K562 (cell line): ENCODE results near the gene HOXC10. TPM values are rescaled to one million over a fixed set of nuclear protein-coding genes. Genes with fewer than 3 reads are reported as not detected.
A peak's percentile ranks its signal among the peaks of the same experiment; 100 is the strongest.

Experiments used
- ATAC-seq: fragments of 200-7000 bp; cut with Tn5 transposase; 3 replicates; pipeline ENCODE4 v1.9.1; 2020; ENCODE audit warnings: moderate library complexity
- BruUV-seq: library from RNA; stranded (reverse); fragments of 400-500 nt; replicated peaks from 2 replicates; lab custom pipeline; 2021; lab: Mats Ljungman, UMichigan
- CTCF ChIA-PET: fragments of 300-600 bp; formaldehyde crosslinking; extraction: SDS; loops from one replicate; lab custom pipeline; 2021; ENCODE audit warnings: low intra/inter-chr PET ratio; lab: Yijun Ruan, JAX
- POLR2A ChIA-PET: fragments of 300-600, 350-650 bp; sonication (Branson Sonifier 250); formaldehyde crosslinking; extraction: SDS; loops from one replicate; lab custom pipeline; 2021; ENCODE audit warnings: antibody characterized with exemption, inconsistent platforms; lab: Yijun Ruan, JAX
- DNase-seq, 4 experiments: peaks; one replicate each; pipeline versions ENCODE4 v3.0.0 to v3.0.0-alpha.2; 2011 to 2018; ENCODE audit warnings: low spot score in 3 of 4, mixed read lengths in 3 of 4; ENCODE audit errors: extremely low read depth in 1 of 4
- FAIRE-seq: peaks from 2 replicates; lab custom pipeline; 2011; peaks lifted over from hg19 to GRCh38; lab: Jason Lieb, UNC
- H2AFZ ChIP-seq: 2 replicates; pipeline ENCODE4 v1.6.0; 2011; ENCODE audit warnings: low read depth, low read length, control low read depth, inconsistent platforms
- H3K27ac ChIP-seq: fragments of 200-600 bp; 3 replicates; pipeline ENCODE4 v1.8.0; 2011; ENCODE audit warnings: low read depth, mild to moderate bottlenecking, control low read depth, inconsistent platforms, low read length, moderate library complexity, mixed read lengths; ENCODE audit errors: extremely low read depth
- H3K27me3 ChIP-seq, 2 experiments: fragments of 300-600 bp in 1 of 2; 2 replicates in 1 of 2; 3 replicates in 1 of 2; pipeline versions ENCODE4 v1.6.0 to v1.8.0; 2011; ENCODE audit warnings: inconsistent platforms in 2 of 2, low read length in 2 of 2, mild to moderate bottlenecking in 1 of 2, mixed read lengths in 1 of 2, moderate library complexity in 1 of 2; ENCODE audit not compliant: control insufficient read depth in 2 of 2, insufficient read depth in 2 of 2
- H3K36me3 ChIP-seq: fragments of 300-600 bp; 3 replicates; pipeline ENCODE4 v1.8.0; 2011; ENCODE audit warnings: mild to moderate bottlenecking, low read length, inconsistent platforms; ENCODE audit not compliant: control insufficient read depth, insufficient read depth
- H3K4me1 ChIP-seq, 2 experiments: fragments of 200-600 bp in 1 of 2; replicated peaks in 1 of 2; 2 replicates in 1 of 2; 3 replicates in 1 of 2; pipeline versions ENCODE4 v1.5.1 to v1.8.0; 2011; ENCODE audit warnings: inconsistent platforms in 2 of 2, low read length in 2 of 2, mild to moderate bottlenecking in 1 of 2, mixed read lengths in 1 of 2, moderate library complexity in 1 of 2; ENCODE audit not compliant: control insufficient read depth in 2 of 2, insufficient read depth in 2 of 2
- H3K4me2 ChIP-seq: 2 replicates; pipeline ENCODE4 v1.6.1; 2011; ENCODE audit warnings: low read length, control low read depth, inconsistent platforms, mixed read lengths; ENCODE audit not compliant: insufficient read depth
- H3K4me3 ChIP-seq: fragments of 200-600 bp; sonication (generic), shearing (Covaris generic); 2 replicates; pipeline ENCODE4 v1.5.1; 2016; ENCODE audit warnings: control low read depth, inconsistent platforms
- H3K79me2 ChIP-seq: fragments of 200-600 bp; 3 replicates; pipeline ENCODE4 v1.8.0; 2011; ENCODE audit warnings: low read length, inconsistent platforms; ENCODE audit not compliant: control insufficient read depth, insufficient read depth
- H3K9ac ChIP-seq, 2 experiments: 2 replicates each; pipeline versions ENCODE4 v1.6.0 to v1.6.1; 2011; ENCODE audit warnings: low read depth in 2 of 2, low read length in 2 of 2, control low read depth in 1 of 2, inconsistent platforms in 1 of 2, mild to moderate bottlenecking in 1 of 2, mixed read lengths in 1 of 2; ENCODE audit not compliant: insufficient read depth in 1 of 2
- H3K9me1 ChIP-seq: one replicate; pipeline ENCODE4 v1.6.0; 2011; ENCODE audit warnings: inconsistent platforms, mild to moderate bottlenecking, low read length, moderate library complexity; ENCODE audit not compliant: control insufficient read depth, insufficient read depth
- H3K9me3 ChIP-seq: replicated peaks from 2 replicates; pipeline ENCODE4 v1.5.1; 2011; ENCODE audit warnings: low read depth, low read length, inconsistent platforms; ENCODE audit not compliant: control insufficient read depth, insufficient read depth
- H4K20me1 ChIP-seq: replicated peaks from 2 replicates; pipeline ENCODE4 v1.6.1; 2011; ENCODE audit warnings: low read length, inconsistent platforms, mixed read lengths; ENCODE audit not compliant: control insufficient read depth, insufficient read depth
- ESRRA ChIP-seq: fragments of 450-650 bp; IDR thresholded peaks from 2 replicates; pipeline ENCODE4 v1.6.1; 2014; ENCODE audit warnings: low read depth, mild to moderate bottlenecking, moderate library complexity, borderline replicate concordance
- KAT7 ChIP-seq: sonication (generic); formaldehyde crosslinking; IDR thresholded peaks from 2 replicates; pipeline ENCODE4 v1.8.0; 2022; ENCODE audit warnings: missing genetic modification reagents, mild to moderate bottlenecking, borderline replicate concordance
- MBD1 ChIP-seq: fragments of 250-450 bp; sonication (Bioruptor Pico); IDR thresholded peaks from 2 replicates; pipeline ENCODE4 v1.8.0; 2022; ENCODE audit warnings: inconsistent platforms
- NRF1 ChIP-seq, 2 experiments: fragments of 450-650 bp; IDR thresholded peaks in 1 of 2; conservative IDR thresholded peaks in 1 of 2; 2 replicates each; pipeline ENCODE4 v1.6.1; 2014; ENCODE audit warnings: mild to moderate bottlenecking in 2 of 2
- WGBS: fragments of 100-300 bp; shearing (Covaris generic); methylation state at CpG from one replicate; pipeline ENCODE4 v1.1.6; 2016; ENCODE audit warnings: low coverage, mixed read lengths; ENCODE audit not compliant: insufficient coverage; ENCODE audit errors: missing lambda C conversion rate; 5-methylcytosine and 5-hydroxymethylcytosine counted together
- in situ Hi-C: fragments of 300-500 bp; cut with MboI; formaldehyde crosslinking; loops from 4 replicates; pipeline ENCODE4 v1.15.0; 2018; ENCODE audit warnings: inconsistent platforms, mixed read lengths
- intact Hi-C: fragments of 100-400 bp; cut with micrococcal nuclease; formaldehyde crosslinking; loops from 2 replicates; pipeline ENCODE4 v1.14.2; 2022
- polyA plus RNA-seq, 8 experiments: library from polyadenylated mRNA; depleted of rRNA in 4 of 8; stranded (reverse) in 5 of 8; unstranded in 3 of 8; fragments of >200 nt; fragmentation: Nextera tagmentation in 2 of 8; fragmentation: Illumina TruSeq in 1 of 8; extraction: Ambion mirVana in 2 of 8; extraction: Trizol in 1 of 8; gene quantifications; 2 replicates each; pipeline versions ENCODE4 v1.2.1 to v1.2.3, GENCODE V29; 2011 to 2014; ENCODE audit warnings: inconsistent platforms in 1 of 8, missing spikeins in 1 of 8
- total RNA-seq, 7 experiments: library from RNA; depleted of rRNA in 6 of 7; stranded (reverse); fragments of >200 nt in 6 of 7; fragmentation: Illumina TruSeq in 2 of 7; extraction: Trizol in 2 of 7; gene quantifications; 2 replicates each; pipeline versions ENCODE4 v1.2.1 to v1.2.3, GENCODE V29; 2011 to 2021; ENCODE audit warnings: low replicate concordance in 1 of 7

HOXC10 gene
- total and polyA plus RNA-seq, 9 of the 15 experiments (the other 6 are each of a cell fraction or from before 2014, with no cell fraction given): 0.13 to 0.77 (median 0.35) TPM; not detected in 2

GRCh38 chr12:54005531-54005852 lies 20.5 kb downstream of the HOXC10 start:
- Histone ChIP-seq H3K4me2 (no peak overlapping the region), H3K27me3 (no peaks in the 10 kb centered on the region), H3K4me3 (no peak overlapping the region), H4K20me1 (no peaks in the 10 kb centered on the region; the same call in 1 of the 2 replicates), H3K4me1 (peaks cover 24 to 47% of the 10 kb centered on the region in 2 experiments), H3K27ac (no peak overlapping the region), H3K36me3 (no peaks in the 10 kb centered on the region), H2AFZ (no peak overlapping the region), H3K9me3 (no peaks in the 10 kb centered on the region), H3K9me1 (no peaks in the 10 kb centered on the region), H3K79me2 (peaks cover 8% of the 10 kb centered on the region), H3K9ac (no peak overlapping the region)
- DNase-seq: no peak
- FAIRE-seq: no peak
- BruUV-seq: no TSS peak
- ChIA-PET POLR2A (interaction anchor here (0.7 to 1.9 kb wide), 5 partner anchors 18 to 421 kb away, joined by 3 to 8 read pairs (median 4); no protein-coding TSS in a partner anchor), CTCF (interaction anchor here (0.6 to 3.0 kb wide), 14 partner anchors 12 to 211 kb away, joined by 3 to 42 read pairs (median 7); partner anchors contain the start of genes HOXC10 and HOXC5)
- intact Hi-C loops: loop anchor here (2.0 kb wide), 1 partner anchor 21 kb away; the partner anchor contains the start of gene HOXC10
- WGBS: 56% methylated on average over 26 of the region's 26 CpGs
- no peak for ATAC-seq
- in situ Hi-C loops: no loop called here
- peak; percentile 55; the same call in 1 of the 2 replicates for TF ChIP-seq MBD1 (CRISPR knock-in tag)
- no peak for TF ChIP-seq KAT7 (CRISPR knock-in tag)
- TF ChIP-seq NRF1 (conservative IDR thresholded peaks at IDR 0.05 in 1 of 2, IDR thresholded peaks at IDR 0.05 in 1 of 2): peak; percentile 11 to 14; a peak in 1 of 4 replicates
- no peak for TF ChIP-seq ESRRA
